ENCODE data around the gene ACOT13.
"Not testable (repeated sequence)": the region's sequence is repeated elsewhere in the genome, so short reads cannot be mapped to it uniquely, and the experiment has no call there.

The ACOT13 gene

GRCh38 chr6:24694198-24694597 is 27.3 kb downstream of the ACOT13 start:
- no peak for DNase-seq

- not testable (repeated sequence) for DNase-seq
Observed at GRCh38 chr6:24695635-24696034, 28.8 kb downstream of the ACOT13 start.

GRCh38 chr6:24696097-24696496 is 29.2 kb downstream of the ACOT13 start:
- no peak for DNase-seq

- DNase-seq, result no peak
Observed at GRCh38 chr6:24699521-24700359, 32.9 kb downstream of the ACOT13 start.

GRCh38 chr6:24702720-24703282 is 35.9 kb downstream of the ACOT13 start:
- DNase-seq, result no peak

- no peak for DNase-seq
Observed at GRCh38 chr6:24704468-24704867, 37.6 kb downstream of the ACOT13 start.

- DNase-seq, result no peak
Observed at GRCh38 chr6:24708612-24709011, 41.7 kb downstream of the ACOT13 start.

GRCh38 chr6:24709014-24709711 is 42.3 kb downstream of the ACOT13 start:
- DNase-seq, result no peak

- no peak for DNase-seq
Observed at GRCh38 chr6:24710519-24711303, 43.8 kb downstream of the ACOT13 start.

GRCh38 chr6:24716602-24717148 is 49.8 kb downstream of the ACOT13 start:
- DNase-seq, result not testable (repeated sequence)

- no peak for DNase-seq
Observed at GRCh38 chr6:24718449-24719124, 51.7 kb downstream of the ACOT13 start.

GRCh38 chr6:24719125-24719971 is 52.5 kb downstream of the ACOT13 start, which contains the start of gene C6orf62:
Gene C6orf62 (minus strand): TSS chr6:24719154. CDS start chr6:24718668, 486 bp downstream.
- no peak for DNase-seq

GRCh38 chr6:24720131-24720603 is 53.3 kb downstream of the ACOT13 start:
- DNase-seq, result no peak

- peak; percentile 85 for DNase-seq
Observed at GRCh38 chr6:24720604-24721460, 54.0 kb downstream of the ACOT13 start.

GRCh38 chr6:24721461-24722215 is 54.8 kb downstream of the ACOT13 start:
- DNase-seq, result peak; percentile 44

GRCh38 chr6:24723270-24723669 is 56.4 kb downstream of the ACOT13 start:
- no peak for DNase-seq

GRCh38 chr6:24730653-24731052 is 63.8 kb downstream of the ACOT13 start:
- not testable (repeated sequence) for DNase-seq

GRCh38 chr6:24731456-24732134 is 64.7 kb downstream of the ACOT13 start:
- DNase-seq, result not testable (repeated sequence)
